OCI-LY7 (cell line): ENCODE results near the gene BTD. TPM values are rescaled to one million over a fixed set of nuclear protein-coding genes. Genes with fewer than 3 reads are reported as not detected.

ENCODE experiments used
- BruUV-seq: library from RNA; stranded (reverse); fragments of 400-500 nt; replicated peaks from 2 replicates; lab custom pipeline; 2021; lab: Mats Ljungman, UMichigan
- CTCF ChIA-PET: fragments of 300-600 bp; sonication (Branson Sonifier 250); formaldehyde crosslinking; loops from one replicate; lab custom pipeline; 2022; ENCODE audit warnings: antibody characterized with exemption; ENCODE audit not compliant: unreplicated experiment; lab: Charles Lee
- POLR2A ChIA-PET: fragments of 300-600 bp; sonication (Branson Sonifier 250); formaldehyde crosslinking; loops from one replicate; lab custom pipeline; 2022; ENCODE audit warnings: antibody characterized with exemption; lab: Charles Lee
- DNase-seq: peaks from one replicate; pipeline ENCODE4 v3.0.0-alpha.2; 2015; ENCODE audit warnings: low spot score
- H2AFZ ChIP-seq: fragments of 200-600 bp; sonication (generic), shearing (Covaris generic); 2 replicates; pipeline ENCODE4 v1.6.1; 2014; ENCODE audit warnings: mild to moderate bottlenecking, antibody characterized with exemption, low read length, moderate library complexity
- H3K27ac ChIP-seq: fragments of 200-600 bp; sonication (generic); 2 replicates; pipeline ENCODE4 v1.5.1; 2014; ENCODE audit warnings: mixed run types, low read depth, mild to moderate bottlenecking, moderate library complexity, low read length, inconsistent platforms; ENCODE audit not compliant: poor library complexity, severe bottlenecking
- H3K36me3 ChIP-seq: fragments of 200-600 bp; sonication (generic); 2 replicates; pipeline ENCODE4 v1.6.1; 2014; ENCODE audit warnings: mild to moderate bottlenecking, antibody characterized with exemption, low read length, moderate library complexity, mixed read lengths; ENCODE audit not compliant: insufficient read depth
- H3K4me1 ChIP-seq: fragments of 200-600 bp; sonication (generic); 2 replicates; pipeline ENCODE4 v1.5.1; 2014; ENCODE audit warnings: mild to moderate bottlenecking, low read length; ENCODE audit not compliant: insufficient read depth, poor library complexity, severe bottlenecking
- H3K4me2 ChIP-seq: fragments of 200-600 bp; sonication (generic); 2 replicates; pipeline ENCODE4 v1.6.1; 2014; ENCODE audit warnings: mild to moderate bottlenecking, low read length
- H3K4me3 ChIP-seq: fragments of 200-600 bp; sonication (generic); 2 replicates; pipeline ENCODE4 v1.5.1; 2014; ENCODE audit warnings: mild to moderate bottlenecking, low read depth, low read length; ENCODE audit not compliant: poor library complexity, severe bottlenecking
- H3K79me2 ChIP-seq: fragments of 200-600 bp; sonication (generic); 2 replicates; pipeline ENCODE4 v1.6.1; 2016; ENCODE audit warnings: low read depth, mild to moderate bottlenecking, low read length, moderate library complexity, mixed read lengths; ENCODE audit not compliant: insufficient read depth
- H3K9me2 ChIP-seq: fragments of 200-600 bp; sonication (generic); 2 replicates; pipeline ENCODE4 v1.6.1; 2016; ENCODE audit warnings: mild to moderate bottlenecking, low read length, mixed read lengths; ENCODE audit not compliant: insufficient read depth
- H3K9me3 ChIP-seq: fragments of 200-600 bp; sonication (generic); 2 replicates; pipeline ENCODE4 v1.6.1; 2014; ENCODE audit warnings: mild to moderate bottlenecking, mixed run types, low read length, mixed read lengths
- H4K20me1 ChIP-seq: fragments of 200-600 bp; sonication (generic); 2 replicates; pipeline ENCODE4 v1.6.1; 2014; ENCODE audit warnings: mild to moderate bottlenecking, antibody characterized with exemption, low read length, moderate library complexity, mixed read lengths; ENCODE audit not compliant: insufficient read depth
- EZH2phosphoT487 ChIP-seq: fragments of 200-600 bp; sonication (generic); IDR thresholded peaks from 2 replicates; pipeline ENCODE4 v1.6.1; 2018; ENCODE audit warnings: low read depth, borderline replicate concordance, mild to moderate bottlenecking, mixed run types, antibody characterized with exemption, low read length, moderate library complexity, mixed read lengths
- intact Hi-C: fragments of 100-400 bp; cut with micrococcal nuclease; formaldehyde crosslinking; loops from one replicate; pipeline ENCODE4 v1.10.0; 2022; ENCODE audit not compliant: unreplicated experiment
- total RNA-seq, 2 experiments: library from RNA; depleted of rRNA in 1 of 2; stranded (reverse); fragments of >200 nt in 1 of 2; shearing (Covaris generic) in 1 of 2; gene quantifications; 2 replicates each; pipeline ENCODE4 v1.2.3, GENCODE V29; 2014 to 2022
- TF ChIP-seq, protein P1 (sequence below): fragments of 200-600 bp; sonication (generic); conservative IDR thresholded peaks from 2 replicates; pipeline ENCODE4 v1.5.1; 2014; ENCODE audit warnings: mild to moderate bottlenecking, antibody characterized with exemption, low read length, moderate library complexity, mixed read lengths

The BTD gene
- total RNA-seq, 2 experiments from 2014 or later, result 4.2 to 6.0 TPM

DNA sequence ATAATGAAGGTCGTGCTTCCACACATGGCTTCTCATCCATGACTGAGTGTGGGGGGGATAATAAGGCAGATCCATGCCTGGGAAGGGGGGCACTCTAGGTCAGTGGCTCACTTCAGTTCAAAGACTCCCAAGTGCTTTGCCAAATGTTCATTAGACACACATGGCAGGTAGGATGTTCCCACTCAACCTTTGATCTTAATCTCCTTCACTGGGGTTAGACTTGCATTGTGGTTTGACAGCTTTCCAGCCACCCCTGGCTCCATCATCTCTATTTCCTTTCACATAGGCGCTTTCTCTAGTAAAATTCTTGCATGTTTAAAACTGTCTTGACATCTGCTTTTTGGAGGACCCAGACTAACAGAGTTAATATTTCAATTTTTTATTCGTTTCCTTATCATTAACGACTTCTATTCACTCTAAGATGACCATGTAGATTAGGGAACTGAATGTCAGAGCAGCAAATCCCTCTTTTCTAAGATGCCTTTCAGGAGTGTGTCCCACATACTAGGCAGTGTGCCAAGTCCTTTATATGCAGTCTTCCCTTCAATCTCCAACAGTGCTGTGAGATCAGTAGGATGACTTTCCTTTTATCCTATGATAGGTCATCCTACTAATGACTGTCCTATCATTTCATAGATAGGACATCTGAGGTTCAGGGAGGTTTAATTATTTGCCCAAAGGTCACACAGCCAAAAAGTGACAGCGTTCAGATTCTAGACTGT is 57.9 kb downstream of the BTD start:
- TF ChIP-seq, protein P1, sequence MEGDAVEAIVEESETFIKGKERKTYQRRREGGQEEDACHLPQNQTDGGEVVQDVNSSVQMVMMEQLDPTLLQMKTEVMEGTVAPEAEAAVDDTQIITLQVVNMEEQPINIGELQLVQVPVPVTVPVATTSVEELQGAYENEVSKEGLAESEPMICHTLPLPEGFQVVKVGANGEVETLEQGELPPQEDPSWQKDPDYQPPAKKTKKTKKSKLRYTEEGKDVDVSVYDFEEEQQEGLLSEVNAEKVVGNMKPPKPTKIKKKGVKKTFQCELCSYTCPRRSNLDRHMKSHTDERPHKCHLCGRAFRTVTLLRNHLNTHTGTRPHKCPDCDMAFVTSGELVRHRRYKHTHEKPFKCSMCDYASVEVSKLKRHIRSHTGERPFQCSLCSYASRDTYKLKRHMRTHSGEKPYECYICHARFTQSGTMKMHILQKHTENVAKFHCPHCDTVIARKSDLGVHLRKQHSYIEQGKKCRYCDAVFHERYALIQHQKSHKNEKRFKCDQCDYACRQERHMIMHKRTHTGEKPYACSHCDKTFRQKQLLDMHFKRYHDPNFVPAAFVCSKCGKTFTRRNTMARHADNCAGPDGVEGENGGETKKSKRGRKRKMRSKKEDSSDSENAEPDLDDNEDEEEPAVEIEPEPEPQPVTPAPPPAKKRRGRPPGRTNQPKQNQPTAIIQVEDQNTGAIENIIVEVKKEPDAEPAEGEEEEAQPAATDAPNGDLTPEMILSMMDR, result no peak
- TF ChIP-seq EZH2phosphoT487, result no peak
- DNase-seq, result no peak
- POLR2A ChIA-PET, result no interaction called here
- CTCF ChIA-PET, result no interaction called here
- Histone ChIP-seq H3K27ac (no peak overlapping the region), H4K20me1 (no peaks in the 10 kb centered on the region), H3K9me3 (peaks cover 9% of the 10 kb centered on the region), H3K4me2 (no peak overlapping the region), H2AFZ (no peak overlapping the region), H3K79me2 (no peaks in the 10 kb centered on the region), H3K9me2 (no peaks in the 10 kb centered on the region), H3K4me1 (no peaks in the 10 kb centered on the region), H3K36me3 (no peaks in the 10 kb centered on the region), H3K4me3 (no peak overlapping the region)
- intact Hi-C loops, result no loop called here
- no TSS peak for BruUV-seq

DNA sequence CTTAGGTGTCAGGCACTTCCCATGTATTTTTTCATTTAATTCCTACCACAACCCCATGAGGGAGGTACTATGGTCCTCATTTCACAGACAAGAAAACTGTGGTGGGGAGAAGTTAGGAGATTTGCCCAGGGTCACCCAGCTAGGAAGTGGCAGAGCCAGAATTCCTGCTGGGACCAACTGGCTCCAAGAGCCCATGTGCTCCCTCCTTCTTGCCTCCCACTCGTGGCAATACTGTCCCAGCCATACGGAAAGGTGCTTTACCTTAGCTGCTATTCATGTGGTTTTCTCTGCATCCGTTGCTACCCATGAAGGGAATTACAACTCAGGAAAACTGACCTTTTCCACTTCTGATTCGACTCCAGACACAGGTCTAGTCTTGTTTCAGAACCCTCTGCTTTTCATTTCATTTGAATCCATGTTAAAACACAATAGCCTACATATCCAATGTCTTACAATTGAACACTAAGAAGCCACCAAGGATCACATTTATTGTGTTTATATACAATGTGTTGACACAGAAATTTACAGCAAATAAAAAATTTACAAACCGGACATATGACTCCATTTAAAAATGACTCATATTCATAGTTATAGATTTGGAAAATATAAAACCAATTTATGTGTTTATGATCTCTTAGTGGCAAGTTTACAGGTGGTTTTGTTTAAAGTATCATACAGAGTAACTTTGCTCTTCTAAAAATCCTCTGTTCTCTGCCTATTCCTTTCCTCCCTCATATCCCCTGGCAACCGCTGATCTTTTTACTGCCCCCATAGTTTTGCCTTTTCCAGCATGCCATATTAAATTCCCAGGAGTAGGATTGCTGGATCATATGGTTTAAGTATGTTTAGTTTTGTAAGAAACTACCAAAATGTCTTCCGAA is 58.8 kb downstream of the BTD start:
- CTCF ChIA-PET, result no interaction called here
- Histone ChIP-seq H3K27ac (no peak overlapping the region), H2AFZ (no peak overlapping the region), H3K9me2 (no peaks in the 10 kb centered on the region), H3K4me3 (no peak overlapping the region), H3K9me3 (peaks cover 9% of the 10 kb centered on the region), H3K4me1 (no peaks in the 10 kb centered on the region), H3K79me2 (no peaks in the 10 kb centered on the region), H4K20me1 (no peaks in the 10 kb centered on the region), H3K4me2 (no peak overlapping the region), H3K36me3 (no peaks in the 10 kb centered on the region)
- intact Hi-C loops, result no loop called here
- no TSS peak for BruUV-seq
- TF ChIP-seq, protein P1, result no peak
- TF ChIP-seq EZH2phosphoT487, result no peak
- POLR2A ChIA-PET, result interaction anchor here (0.6 kb wide), 1 partner anchor 989 kb away, joined by 6 read pairs; no protein-coding TSS in a partner anchor
- DNase-seq, result no peak

DNA sequence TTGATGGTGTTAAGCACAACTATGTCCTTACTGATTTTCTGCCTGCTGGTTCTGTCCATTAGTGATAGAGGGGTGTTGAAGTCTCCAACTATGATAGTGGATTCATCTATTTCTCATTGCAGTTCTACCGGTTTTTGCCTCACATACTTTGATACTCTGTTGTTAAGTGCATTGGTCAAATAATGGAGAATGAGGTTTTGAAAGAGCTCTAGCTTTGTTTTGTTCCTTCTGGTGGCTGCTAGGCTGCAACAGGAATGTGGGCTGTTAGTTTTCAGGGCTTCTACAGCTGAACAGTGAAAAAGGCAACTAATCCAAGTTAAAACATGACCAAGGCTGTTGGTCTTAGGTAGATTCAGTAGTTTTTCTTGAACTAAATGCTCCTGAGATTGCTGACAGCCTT is 62.6 kb downstream of the BTD start:
- H3K36me3 ChIP-seq, result peaks cover 33% of the 10 kb centered on the region
- CTCF ChIA-PET, result no interaction called here
- no TSS peak for BruUV-seq
- no peaks in the 10 kb centered on the region for H4K20me1 ChIP-seq
- intact Hi-C loops, result no loop called here
- no peak overlapping the region for H3K27ac ChIP-seq
- TF ChIP-seq, protein P1, result no peak
- TF ChIP-seq EZH2phosphoT487, result no peak
- no peak overlapping the region for H3K4me2 ChIP-seq
- no peak overlapping the region for H2AFZ ChIP-seq
- POLR2A ChIA-PET, result no interaction called here
- no peak for DNase-seq
- H3K79me2 ChIP-seq, result no peaks in the 10 kb centered on the region
- no peaks in the 10 kb centered on the region for H3K9me2 ChIP-seq
- H3K4me1 ChIP-seq, result no peaks in the 10 kb centered on the region
- H3K4me3 ChIP-seq, result no peak overlapping the region
- H3K9me3 ChIP-seq, result no peaks in the 10 kb centered on the region
